Neural cell (in vitro differentiated cells): ENCODE measurements around the gene RBP5. TPM values are rescaled to one million over a fixed set of nuclear protein-coding genes. Genes with fewer than 3 reads are reported as not detected.

ENCODE experiments used
- H2AFZ ChIP-seq: fragments of 200-600, 300-800 bp; sonication (generic), shearing (Covaris generic); 2 replicates; pipeline ENCODE4 v1.6.0; 2014; ENCODE audit warnings: low read depth, mild to moderate bottlenecking, antibody characterized with exemption, low read length, moderate library complexity
- H3F3A ChIP-seq: fragments of 200-600 bp; shearing (Covaris generic); 2 replicates; pipeline ENCODE4 v1.6.1; 2016; ENCODE audit warnings: mild to moderate bottlenecking, moderate library complexity, mixed read lengths, antibody characterized with exemption, low read length; ENCODE audit not compliant: insufficient read depth, poor library complexity, severe bottlenecking
- H3K27ac ChIP-seq: fragments of 200-600, 300-800 bp; sonication (generic), shearing (Covaris generic); 2 replicates; pipeline ENCODE4 v1.5.1; 2014; ENCODE audit warnings: mild to moderate bottlenecking, low read length, moderate library complexity
- H3K27me3 ChIP-seq: fragments of 300-800, 200-600 bp; sonication (generic), shearing (Covaris generic); 2 replicates; pipeline ENCODE4 v1.6.0; 2014; ENCODE audit warnings: mild to moderate bottlenecking, low read depth, low read length, moderate library complexity; ENCODE audit not compliant: insufficient read depth
- H3K36me3 ChIP-seq: fragments of 300-800, 200-600 bp; sonication (generic), shearing (Covaris generic); 2 replicates; pipeline ENCODE4 v1.5.1; 2014; ENCODE audit warnings: mild to moderate bottlenecking, antibody characterized with exemption, low read length, moderate library complexity; ENCODE audit not compliant: insufficient read depth
- H3K4me2 ChIP-seq: fragments of 300-800, 200-600 bp; sonication (generic), shearing (Covaris generic); 2 replicates; pipeline ENCODE4 v1.6.0; 2014; ENCODE audit warnings: mild to moderate bottlenecking, low read length
- H3K4me3 ChIP-seq: fragments of 300-800, 200-600 bp; sonication (generic), shearing (Covaris generic); 2 replicates; pipeline ENCODE4 v1.5.1; 2014; ENCODE audit warnings: mild to moderate bottlenecking, low read length, moderate library complexity
- H3K79me2 ChIP-seq: fragments of 200-600 bp; shearing (Covaris generic); replicated peaks from 2 replicates; pipeline ENCODE4 v1.6.0; 2014; ENCODE audit warnings: mild to moderate bottlenecking, low read length, moderate library complexity; ENCODE audit not compliant: insufficient read depth
- H3K9ac ChIP-seq: fragments of 300-800, 200-600 bp; sonication (generic), shearing (Covaris generic); 2 replicates; pipeline ENCODE4 v1.6.1; 2016; ENCODE audit warnings: mild to moderate bottlenecking, low read length, mixed read lengths
- H3K9me2 ChIP-seq: fragments of 200-600 bp; shearing (Covaris generic); 2 replicates; pipeline ENCODE4 v1.6.1; 2016; ENCODE audit warnings: mild to moderate bottlenecking, low read length, mixed read lengths; ENCODE audit not compliant: insufficient read depth
- H3K9me3 ChIP-seq: fragments of 200-600, 300-800 bp; sonication (generic), shearing (Covaris generic); 2 replicates; pipeline ENCODE4 v1.6.1; 2016; ENCODE audit warnings: mild to moderate bottlenecking, mixed run types, low read length, moderate library complexity, mixed read lengths
- H4K20me1 ChIP-seq: fragments of 200-600 bp; shearing (Covaris generic); 2 replicates; pipeline ENCODE4 v1.6.1; 2016; ENCODE audit warnings: mild to moderate bottlenecking, mixed run types; ENCODE audit not compliant: insufficient read depth
- EP300 ChIP-seq: fragments of 450-650 bp; conservative IDR thresholded peaks from 2 replicates; pipeline ENCODE4 v1.6.1; 2014; ENCODE audit warnings: antibody characterized with exemption, mild to moderate bottlenecking, moderate library complexity; ENCODE audit not compliant: poor library complexity, severe bottlenecking
- EZH2 ChIP-seq: fragments of 200-600, 300-800 bp; shearing (Covaris generic), sonication (generic); IDR thresholded peaks from 2 replicates; pipeline ENCODE4 v1.6.1; 2014; ENCODE audit warnings: antibody characterized with exemption, low read length, borderline replicate concordance, mild to moderate bottlenecking; ENCODE audit not compliant: insufficient read depth, poor library complexity, severe bottlenecking
- MXI1 ChIP-seq: fragments of 450-650 bp; conservative IDR thresholded peaks from 2 replicates; pipeline ENCODE4 v1.6.1; 2014; ENCODE audit warnings: antibody characterized with exemption, mild to moderate bottlenecking; ENCODE audit not compliant: poor library complexity, severe bottlenecking
- POLR2AphosphoS5 ChIP-seq: IDR thresholded peaks from 2 replicates; pipeline ENCODE4 v1.6.1; 2012
- RAD21 ChIP-seq: fragments of 450-650 bp; conservative IDR thresholded peaks from 2 replicates; pipeline ENCODE4 v1.6.1; 2014; ENCODE audit warnings: antibody characterized with exemption, mild to moderate bottlenecking, moderate library complexity
- REST ChIP-seq: IDR thresholded peaks from 2 replicates; pipeline ENCODE4 v1.6.1; 2012; ENCODE audit warnings: borderline replicate concordance
- SMC3 ChIP-seq: fragments of 450-650 bp; conservative IDR thresholded peaks from 2 replicates; pipeline ENCODE4 v1.6.1; 2014; ENCODE audit warnings: antibody characterized with exemption, mild to moderate bottlenecking, moderate library complexity; ENCODE audit not compliant: poor library complexity
- TAF1 ChIP-seq: IDR thresholded peaks from 2 replicates; pipeline ENCODE4 v1.6.1; 2012; ENCODE audit warnings: low read depth
- polyA plus RNA-seq: library from polyadenylated mRNA; depleted of rRNA; stranded (reverse); fragments of >200 nt; gene quantifications from 2 replicates; pipeline ENCODE4 v1.2.3, GENCODE V29; 2014
- TF ChIP-seq, protein P1 (sequence below): fragments of 450-650 bp; IDR thresholded peaks from 2 replicates; pipeline ENCODE4 v1.5.1; 2014; ENCODE audit warnings: antibody characterized with exemption, mild to moderate bottlenecking, moderate library complexity; ENCODE audit not compliant: poor library complexity, severe bottlenecking

RBP5 gene
- polyA plus RNA-seq, 1 donor from 2014 or later: 1.9 TPM

DNA sequence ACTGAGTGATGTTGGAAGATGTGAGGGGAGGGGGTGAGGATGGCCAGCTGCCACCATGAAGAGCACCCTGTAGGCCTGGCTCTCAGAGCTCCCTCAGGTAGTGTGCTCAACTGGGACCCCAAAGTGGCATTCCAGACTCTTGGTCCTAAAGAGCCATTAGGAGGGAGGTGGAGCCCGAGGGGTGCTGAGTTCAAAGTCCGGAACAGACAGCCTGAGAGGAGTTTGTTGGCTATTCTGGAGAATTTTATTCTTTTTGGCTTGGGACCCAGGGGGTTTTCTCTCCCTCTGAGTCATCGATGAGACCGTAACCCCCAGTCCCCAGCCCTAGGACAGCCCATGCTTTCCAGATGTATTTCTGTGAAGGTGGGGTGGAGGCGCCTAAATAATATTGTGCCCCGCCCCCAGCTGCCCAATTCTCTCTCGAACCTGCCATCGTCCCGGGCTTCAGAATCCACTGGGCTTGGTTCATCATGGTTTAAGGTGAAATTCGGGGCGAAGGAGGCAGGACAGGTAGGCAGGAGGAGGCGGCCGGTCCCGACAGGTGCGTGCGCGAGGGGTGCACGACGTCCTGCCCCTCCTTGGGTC lies 690 bp upstream of the RBP5 start:
- Histone ChIP-seq H3K9ac (peak overlapping the region; percentile 97), H3K4me2 (peak overlapping the region; percentile 52), H3K9me3 (no peaks in the 10 kb centered on the region), H3K27me3 (peaks cover 5% of the 10 kb centered on the region), H3K27ac (peak overlapping the region; percentile 89), H2AFZ (peak overlapping the region; percentile 95), H3K79me2 (peaks cover 14% of the 10 kb centered on the region), H3F3A (no peaks in the 10 kb centered on the region), H3K9me2 (no peaks in the 10 kb centered on the region), H3K36me3 (no peaks in the 10 kb centered on the region), H3K4me3 (peak overlapping the region; percentile 85), H4K20me1 (no peaks in the 10 kb centered on the region)
- TF ChIP-seq RAD21 (peak; percentile 10), TAF1 (no peak), MXI1 (peak; percentile 9)

- Histone ChIP-seq H3F3A (no peaks in the 10 kb centered on the region), H3K4me3 (no peak overlapping the region), H3K27ac (no peak overlapping the region), H4K20me1 (no peaks in the 10 kb centered on the region), H2AFZ (no peak overlapping the region), H3K9me2 (no peaks in the 10 kb centered on the region), H3K9ac (no peak overlapping the region), H3K9me3 (no peaks in the 10 kb centered on the region), H3K4me2 (no peak overlapping the region), H3K36me3 (no peaks in the 10 kb centered on the region), H3K27me3 (peaks cover 5% of the 10 kb centered on the region), H3K79me2 (peaks cover 14% of the 10 kb centered on the region)
- TF ChIP-seq EZH2 (no peak), SMC3 (no peak), REST (no peak), MXI1 (no peak), POLR2AphosphoS5 (no peak), EP300 (no peak)
These were observed 618 bp downstream of the RBP5 start for GRCh38 chr12:7127916-7128626.

DNA sequence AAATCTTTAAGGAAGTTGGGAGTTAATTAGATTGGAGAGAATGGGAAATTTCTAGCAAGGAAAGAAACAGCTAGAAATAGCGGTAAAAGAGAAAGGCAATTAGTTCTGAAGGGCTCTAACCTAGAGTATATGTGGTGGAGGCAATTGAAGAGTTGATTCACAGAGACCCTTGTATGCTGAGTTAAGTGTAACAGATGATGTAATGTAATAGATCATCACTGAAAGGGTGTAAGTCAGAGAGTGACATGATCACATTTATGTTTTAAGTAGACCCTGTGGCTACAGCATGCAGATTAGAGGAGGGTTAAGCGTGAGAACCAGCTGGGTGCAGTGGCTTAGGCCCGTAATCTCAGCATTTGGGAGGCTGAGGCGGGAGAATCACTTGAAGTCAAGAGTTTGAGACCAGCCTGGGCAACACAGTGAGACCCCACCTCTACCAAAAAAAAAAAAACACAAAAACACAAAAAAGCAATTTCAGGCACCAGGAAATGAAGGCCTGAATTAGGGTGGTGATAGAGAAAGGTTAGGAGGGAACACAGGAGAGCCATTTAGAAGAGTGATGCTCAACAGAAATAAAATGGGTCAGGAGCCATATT lies 3.0 kb downstream of the RBP5 start:
- Histone ChIP-seq H3K9me2 (no peaks in the 10 kb centered on the region), H3K4me3 (no peak overlapping the region), H3K79me2 (no peaks in the 10 kb centered on the region), H3K4me2 (no peak overlapping the region), H2AFZ (no peak overlapping the region), H3K27ac (no peak overlapping the region), H3K27me3 (peaks cover 5% of the 10 kb centered on the region), H3F3A (no peaks in the 10 kb centered on the region), H3K36me3 (no peaks in the 10 kb centered on the region), H3K9me3 (no peaks in the 10 kb centered on the region), H3K9ac (no peak overlapping the region), H4K20me1 (no peaks in the 10 kb centered on the region)
- TF ChIP-seq REST (no peak), RAD21 (no peak), EP300 (no peak), TAF1 (no peak), POLR2AphosphoS5 (no peak), SMC3 (no peak), EZH2 (no peak), MXI1 (no peak)
- TF ChIP-seq, protein P1, sequence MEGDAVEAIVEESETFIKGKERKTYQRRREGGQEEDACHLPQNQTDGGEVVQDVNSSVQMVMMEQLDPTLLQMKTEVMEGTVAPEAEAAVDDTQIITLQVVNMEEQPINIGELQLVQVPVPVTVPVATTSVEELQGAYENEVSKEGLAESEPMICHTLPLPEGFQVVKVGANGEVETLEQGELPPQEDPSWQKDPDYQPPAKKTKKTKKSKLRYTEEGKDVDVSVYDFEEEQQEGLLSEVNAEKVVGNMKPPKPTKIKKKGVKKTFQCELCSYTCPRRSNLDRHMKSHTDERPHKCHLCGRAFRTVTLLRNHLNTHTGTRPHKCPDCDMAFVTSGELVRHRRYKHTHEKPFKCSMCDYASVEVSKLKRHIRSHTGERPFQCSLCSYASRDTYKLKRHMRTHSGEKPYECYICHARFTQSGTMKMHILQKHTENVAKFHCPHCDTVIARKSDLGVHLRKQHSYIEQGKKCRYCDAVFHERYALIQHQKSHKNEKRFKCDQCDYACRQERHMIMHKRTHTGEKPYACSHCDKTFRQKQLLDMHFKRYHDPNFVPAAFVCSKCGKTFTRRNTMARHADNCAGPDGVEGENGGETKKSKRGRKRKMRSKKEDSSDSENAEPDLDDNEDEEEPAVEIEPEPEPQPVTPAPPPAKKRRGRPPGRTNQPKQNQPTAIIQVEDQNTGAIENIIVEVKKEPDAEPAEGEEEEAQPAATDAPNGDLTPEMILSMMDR: no peak
